Hepatocyte (in vitro differentiated cells): Measurements from ENCODE around the gene CTNNA1.

Source experiments
- CTCF ChIP-seq: fragments of 200-600 bp; sonication (generic); IDR thresholded peaks from 2 replicates; pipeline ENCODE4 v1.5.1; 2016; ENCODE audit warnings: antibody characterized with exemption, mild to moderate bottlenecking; ENCODE audit not compliant: poor library complexity
- EZH2phosphoT487 ChIP-seq: fragments of 200-600 bp; sonication (generic); IDR thresholded peaks from one replicate; pipeline ENCODE4 v1.6.1; 2018; ENCODE audit warnings: antibody characterized with exemption, mild to moderate bottlenecking, low read depth, moderate library complexity; ENCODE audit not compliant: unreplicated experiment, severe bottlenecking

- TF ChIP-seq EZH2phosphoT487 (no peak), CTCF (no peak)
Observed at GRCh38 chr5:138967791-138968448, 214.7 kb downstream of the CTNNA1 start.
